KMS-11 (cell line): Measurements from ENCODE around the gene EOLA2.

Experiments
- H2AFZ ChIP-seq: fragments of 200-600 bp; sonication (generic); 2 replicates; pipeline ENCODE4 v1.6.1; 2016; ENCODE audit warnings: antibody characterized with exemption, mixed run types, low read depth
- H3K27ac ChIP-seq: fragments of 200-600 bp; sonication (generic); 2 replicates; pipeline ENCODE4 v1.6.1; 2016; ENCODE audit warnings: mild to moderate bottlenecking, mixed run types
- H3K27me3 ChIP-seq: fragments of 200-600 bp; sonication (generic); 2 replicates; pipeline ENCODE4 v1.6.1; 2017; ENCODE audit warnings: mild to moderate bottlenecking, low read depth, mixed run types, moderate library complexity; ENCODE audit not compliant: insufficient read depth
- H3K36me3 ChIP-seq: fragments of 200-600 bp; sonication (generic); 2 replicates; pipeline ENCODE4 v1.6.1; 2017; ENCODE audit warnings: mild to moderate bottlenecking, mixed run types; ENCODE audit not compliant: insufficient read depth
- H3K4me1 ChIP-seq: fragments of 200-600 bp; sonication (generic); 2 replicates; pipeline ENCODE4 v1.6.1; 2016; ENCODE audit warnings: mild to moderate bottlenecking, low read depth, mixed run types; ENCODE audit not compliant: poor library complexity, severe bottlenecking
- H3K4me2 ChIP-seq: fragments of 200-600 bp; sonication (generic); 2 replicates; pipeline ENCODE4 v1.7.0; 2016; ENCODE audit warnings: mild to moderate bottlenecking, mixed run types
- H3K4me3 ChIP-seq: fragments of 200-600 bp; sonication (generic); IDR thresholded peaks from 2 replicates; pipeline ENCODE4 v1.6.1; 2017; ENCODE audit warnings: low read depth, low read length, mixed read lengths; ENCODE audit not compliant: insufficient read depth
- H3K79me2 ChIP-seq: fragments of 200-600 bp; sonication (generic); 2 replicates; pipeline ENCODE4 v1.6.1; 2016; ENCODE audit warnings: low read depth, mixed run types; ENCODE audit not compliant: insufficient read depth
- H3K9ac ChIP-seq: fragments of 200-600 bp; sonication (generic); 2 replicates; pipeline ENCODE4 v1.6.1; 2016; ENCODE audit warnings: mild to moderate bottlenecking, mixed run types
- H4K20me1 ChIP-seq: fragments of 200-600 bp; sonication (generic); 2 replicates; pipeline ENCODE4 v1.6.1; 2016; ENCODE audit warnings: mild to moderate bottlenecking, mixed run types; ENCODE audit not compliant: insufficient read depth
- TF ChIP-seq, protein P1 (sequence below): fragments of 200-600 bp; sonication (generic); conservative IDR thresholded peaks from 2 replicates; pipeline ENCODE4 v1.6.1; 2017; ENCODE audit warnings: low read depth, mild to moderate bottlenecking, antibody characterized with exemption, low read length, moderate library complexity, mixed read lengths

Gene EOLA2

GRCh38 chrX:149979126-149979644, 40.9 kb upstream of the EOLA2 start:
- Histone ChIP-seq H3K4me1 (no peaks in the 10 kb centered on the region), H3K4me3 (no peak overlapping the region), H3K27ac (no peak overlapping the region), H3K9ac (no peak overlapping the region), H3K36me3 (no peaks in the 10 kb centered on the region), H3K27me3 (no peaks in the 10 kb centered on the region), H4K20me1 (no peaks in the 10 kb centered on the region), H3K79me2 (no peaks in the 10 kb centered on the region), H3K4me2 (no peak overlapping the region), H2AFZ (no peak overlapping the region)
- TF ChIP-seq, protein P1, sequence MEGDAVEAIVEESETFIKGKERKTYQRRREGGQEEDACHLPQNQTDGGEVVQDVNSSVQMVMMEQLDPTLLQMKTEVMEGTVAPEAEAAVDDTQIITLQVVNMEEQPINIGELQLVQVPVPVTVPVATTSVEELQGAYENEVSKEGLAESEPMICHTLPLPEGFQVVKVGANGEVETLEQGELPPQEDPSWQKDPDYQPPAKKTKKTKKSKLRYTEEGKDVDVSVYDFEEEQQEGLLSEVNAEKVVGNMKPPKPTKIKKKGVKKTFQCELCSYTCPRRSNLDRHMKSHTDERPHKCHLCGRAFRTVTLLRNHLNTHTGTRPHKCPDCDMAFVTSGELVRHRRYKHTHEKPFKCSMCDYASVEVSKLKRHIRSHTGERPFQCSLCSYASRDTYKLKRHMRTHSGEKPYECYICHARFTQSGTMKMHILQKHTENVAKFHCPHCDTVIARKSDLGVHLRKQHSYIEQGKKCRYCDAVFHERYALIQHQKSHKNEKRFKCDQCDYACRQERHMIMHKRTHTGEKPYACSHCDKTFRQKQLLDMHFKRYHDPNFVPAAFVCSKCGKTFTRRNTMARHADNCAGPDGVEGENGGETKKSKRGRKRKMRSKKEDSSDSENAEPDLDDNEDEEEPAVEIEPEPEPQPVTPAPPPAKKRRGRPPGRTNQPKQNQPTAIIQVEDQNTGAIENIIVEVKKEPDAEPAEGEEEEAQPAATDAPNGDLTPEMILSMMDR = no peak

- Histone ChIP-seq H3K4me1 (no peaks in the 10 kb centered on the region), H4K20me1 (no peaks in the 10 kb centered on the region), H3K4me3 (no peak overlapping the region), H3K9ac (no peak overlapping the region), H3K4me2 (no peak overlapping the region), H3K27me3 (no peaks in the 10 kb centered on the region), H3K27ac (no peak overlapping the region), H3K36me3 (no peaks in the 10 kb centered on the region), H2AFZ (no peak overlapping the region), H3K79me2 (no peaks in the 10 kb centered on the region)
- TF ChIP-seq, protein P1 = peak; percentile 71
These were observed 24.8 kb upstream of the EOLA2 start for GRCh38 chrX:149962859-149963757.

DNA sequence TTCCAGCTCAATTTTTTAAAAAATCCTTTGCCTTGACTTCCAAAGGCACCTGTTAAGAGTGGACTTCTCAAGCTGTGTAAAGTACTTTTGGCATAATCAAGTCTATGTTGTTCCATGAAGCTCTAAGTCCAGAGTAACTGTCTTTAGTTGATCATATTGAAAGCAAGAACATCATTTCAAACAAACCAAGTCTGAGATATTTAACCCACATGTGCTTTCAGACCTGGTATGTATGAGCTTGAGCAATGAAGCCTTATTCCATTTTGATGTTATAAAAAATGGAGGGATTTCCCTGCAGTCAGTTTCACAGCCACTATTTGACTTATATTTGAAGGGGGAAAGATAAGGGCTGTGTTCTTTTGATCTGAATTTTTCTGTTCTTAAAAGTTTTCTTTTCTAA, 23.7 kb upstream of the EOLA2 start:
- Histone ChIP-seq H2AFZ (no peak overlapping the region), H3K4me3 (no peak overlapping the region), H4K20me1 (no peaks in the 10 kb centered on the region), H3K27me3 (no peaks in the 10 kb centered on the region), H3K36me3 (no peaks in the 10 kb centered on the region), H3K27ac (no peak overlapping the region), H3K4me1 (no peaks in the 10 kb centered on the region), H3K4me2 (no peak overlapping the region), H3K9ac (no peak overlapping the region), H3K79me2 (no peaks in the 10 kb centered on the region)
- TF ChIP-seq, protein P1 = no peak

GRCh38 chrX:149961572-149961971, 23.3 kb upstream of the EOLA2 start:
- H3K4me2 ChIP-seq = no peak overlapping the region
- no peak overlapping the region for H3K27ac ChIP-seq
- H3K79me2 ChIP-seq = no peaks in the 10 kb centered on the region
- no peaks in the 10 kb centered on the region for H3K4me1 ChIP-seq
- H3K36me3 ChIP-seq = no peaks in the 10 kb centered on the region
- no peak overlapping the region for H3K4me3 ChIP-seq
- no peaks in the 10 kb centered on the region for H3K27me3 ChIP-seq
- H2AFZ ChIP-seq = no peak overlapping the region
- H4K20me1 ChIP-seq = no peaks in the 10 kb centered on the region
- H3K9ac ChIP-seq = no peak overlapping the region
- TF ChIP-seq, protein P1 = no peak
